SH-SY5Y (cell line): Measurements from ENCODE around the gene TREML1.

Source experiments
- GATA2 ChIP-seq: IDR thresholded peaks from 2 replicates; pipeline ENCODE4 v1.6.1; 2011; ENCODE audit warnings: mild to moderate bottlenecking, low read depth, low read length
- GATA3 ChIP-seq: IDR thresholded peaks from 2 replicates; pipeline ENCODE4 v1.6.1; 2011; ENCODE audit warnings: low read depth, mild to moderate bottlenecking, low read length, moderate library complexity

DNA sequence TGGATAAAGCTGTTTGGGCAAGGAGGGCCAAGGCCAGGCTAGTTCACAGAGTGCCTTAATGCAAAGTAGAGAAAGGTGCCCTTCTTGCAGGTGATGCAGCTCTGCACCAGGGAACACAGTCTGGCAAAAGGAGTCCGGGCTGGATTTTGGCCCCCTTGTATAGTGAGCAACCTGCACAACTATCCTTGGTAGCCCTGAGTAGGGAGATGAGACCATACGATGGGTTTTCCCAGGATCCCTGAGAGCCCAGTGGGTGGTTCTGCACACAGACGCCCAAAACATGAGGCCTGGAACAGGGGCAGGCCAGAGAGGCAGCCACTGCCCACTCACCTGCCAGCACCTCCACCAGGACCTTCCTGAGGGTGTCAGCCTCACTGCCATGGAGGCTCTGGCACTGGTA is 6.8 kb upstream of the TREML1 start:
- TF ChIP-seq GATA3 (no peak), GATA2 (no peak)
